ENCODE results near the gene TMPRSS13. TPM values are rescaled to one million over a fixed set of nuclear protein-coding genes. Genes with fewer than 3 reads are reported as not detected.

The TMPRSS13 gene
- total and polyA plus RNA-seq, 12 donors = 0.12 to 1.3 (median 0.56) TPM

DNA sequence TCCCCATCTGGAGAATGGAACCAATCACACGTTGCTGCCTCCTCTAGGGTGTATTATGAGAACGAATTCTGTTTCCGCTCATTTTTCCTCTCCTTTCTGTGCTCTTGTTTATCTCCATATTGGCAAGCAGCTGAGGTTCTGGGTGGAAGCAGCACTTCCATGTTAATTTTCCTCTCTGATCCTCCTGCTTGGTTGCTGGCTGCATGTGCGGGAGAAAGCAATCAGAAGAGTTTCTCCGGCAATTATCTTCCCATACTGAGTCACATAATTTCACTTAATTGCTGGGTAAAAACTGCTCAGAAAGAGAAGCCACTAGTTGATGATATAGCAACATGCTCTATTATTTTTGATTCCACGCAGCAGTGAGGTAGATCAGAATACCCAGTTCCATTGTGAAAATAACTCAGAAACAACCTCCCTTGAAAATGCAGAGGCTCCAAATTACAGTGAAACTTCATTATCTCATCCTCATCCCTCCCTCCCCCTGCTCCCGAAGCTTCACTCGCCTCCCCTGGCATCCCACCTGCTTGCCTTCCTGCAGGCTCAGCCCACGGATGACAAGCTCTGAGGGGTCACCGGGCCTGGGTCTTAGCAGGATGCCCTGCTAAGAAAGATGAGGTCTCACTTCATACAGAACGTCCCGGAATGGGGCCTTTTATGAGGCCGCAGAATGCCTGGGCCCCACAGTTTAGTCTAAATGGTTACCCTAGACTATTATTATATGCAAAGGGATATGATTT lies 73.1 kb downstream of the TMPRSS13 start:
- peaks cover 0 to 8% (median 0%) of the 10 kb centered on the region in 3 donors for H3K9me3 ChIP-seq (replicated peaks in 1 of 3)
- no peaks in the 10 kb centered on the region for H3K36me3 ChIP-seq (replicated peaks in 1 of 2)
- no peak for TF ChIP-seq POLR2A (IDR thresholded peaks at IDR 0.05)
- TF ChIP-seq, protein P1, sequence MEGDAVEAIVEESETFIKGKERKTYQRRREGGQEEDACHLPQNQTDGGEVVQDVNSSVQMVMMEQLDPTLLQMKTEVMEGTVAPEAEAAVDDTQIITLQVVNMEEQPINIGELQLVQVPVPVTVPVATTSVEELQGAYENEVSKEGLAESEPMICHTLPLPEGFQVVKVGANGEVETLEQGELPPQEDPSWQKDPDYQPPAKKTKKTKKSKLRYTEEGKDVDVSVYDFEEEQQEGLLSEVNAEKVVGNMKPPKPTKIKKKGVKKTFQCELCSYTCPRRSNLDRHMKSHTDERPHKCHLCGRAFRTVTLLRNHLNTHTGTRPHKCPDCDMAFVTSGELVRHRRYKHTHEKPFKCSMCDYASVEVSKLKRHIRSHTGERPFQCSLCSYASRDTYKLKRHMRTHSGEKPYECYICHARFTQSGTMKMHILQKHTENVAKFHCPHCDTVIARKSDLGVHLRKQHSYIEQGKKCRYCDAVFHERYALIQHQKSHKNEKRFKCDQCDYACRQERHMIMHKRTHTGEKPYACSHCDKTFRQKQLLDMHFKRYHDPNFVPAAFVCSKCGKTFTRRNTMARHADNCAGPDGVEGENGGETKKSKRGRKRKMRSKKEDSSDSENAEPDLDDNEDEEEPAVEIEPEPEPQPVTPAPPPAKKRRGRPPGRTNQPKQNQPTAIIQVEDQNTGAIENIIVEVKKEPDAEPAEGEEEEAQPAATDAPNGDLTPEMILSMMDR (IDR thresholded peaks at IDR 0.05) = no peak
- H3K4me3 ChIP-seq = no peak overlapping the region
- intact Hi-C loops (cut with DNase I) = no loop called here
- H3K27ac ChIP-seq = no peak overlapping the region
- DNase-seq = peak in 1 of 7 donors; percentile 46
- H3K27me3 ChIP-seq = no peaks in the 10 kb centered on the region
- 84 to 88% (median 85%) methylated on average over 13 of the region's 13 CpGs for WGBS, 4 donors
- H3K4me1 ChIP-seq (replicated peaks in 1 of 2) = peaks cover 0 to 28% of the 10 kb centered on the region in 2 donors

DNA sequence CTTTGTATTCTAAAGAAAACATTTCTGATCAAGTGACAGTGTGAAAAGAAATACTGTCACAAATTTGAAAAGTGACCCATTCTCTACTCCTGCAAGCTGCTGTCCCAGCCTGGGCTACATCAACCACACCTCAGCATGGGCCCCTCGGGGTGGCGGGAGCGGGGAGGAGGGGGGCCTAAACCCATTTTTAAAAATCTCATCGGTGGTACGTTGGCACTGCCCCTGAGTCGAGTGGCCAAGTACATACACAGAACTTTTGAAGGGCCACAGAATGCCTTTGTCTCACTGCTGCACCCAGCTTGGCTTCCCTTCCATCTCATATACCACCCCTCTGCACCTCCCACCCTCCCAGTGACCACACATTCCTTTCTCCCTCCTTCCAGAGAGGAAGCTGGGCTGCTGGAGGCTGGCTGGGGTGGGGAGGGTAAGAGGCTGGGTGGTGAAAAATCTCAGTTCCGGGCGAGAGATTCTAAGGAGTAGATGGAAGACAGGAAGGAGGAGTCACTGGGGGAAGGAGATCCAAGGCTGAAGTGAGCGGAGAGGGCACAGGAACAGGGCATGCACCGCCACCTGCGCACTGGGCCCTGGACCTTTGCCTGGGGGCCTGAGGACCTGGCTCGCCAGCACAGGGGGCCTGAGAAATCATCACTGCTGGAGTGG lies 73.9 kb downstream of the TMPRSS13 start:
- WGBS, 4 donors = 57 to 83% (median 76%) methylated on average over 12 of the region's 12 CpGs
- H3K9me3 ChIP-seq (replicated peaks in 1 of 3) = peaks cover 0 to 8% (median 0%) of the 10 kb centered on the region in 3 donors
- H3K4me3 ChIP-seq = no peak overlapping the region
- no peak for TF ChIP-seq POLR2A (IDR thresholded peaks at IDR 0.05)
- TF ChIP-seq, protein P1 (IDR thresholded peaks at IDR 0.05) = no peak
- H3K4me1 ChIP-seq (replicated peaks in 1 of 2) = peaks cover 0 to 21% of the 10 kb centered on the region in 2 donors
- no peaks in the 10 kb centered on the region for H3K36me3 ChIP-seq (replicated peaks in 1 of 2)
- no peak overlapping the region for H3K27ac ChIP-seq
- intact Hi-C loops (cut with DNase I) = no loop called here
- peak in 2 of 7 donors; percentile 13 to 43 for DNase-seq
- no peaks in the 10 kb centered on the region for H3K27me3 ChIP-seq

DNA sequence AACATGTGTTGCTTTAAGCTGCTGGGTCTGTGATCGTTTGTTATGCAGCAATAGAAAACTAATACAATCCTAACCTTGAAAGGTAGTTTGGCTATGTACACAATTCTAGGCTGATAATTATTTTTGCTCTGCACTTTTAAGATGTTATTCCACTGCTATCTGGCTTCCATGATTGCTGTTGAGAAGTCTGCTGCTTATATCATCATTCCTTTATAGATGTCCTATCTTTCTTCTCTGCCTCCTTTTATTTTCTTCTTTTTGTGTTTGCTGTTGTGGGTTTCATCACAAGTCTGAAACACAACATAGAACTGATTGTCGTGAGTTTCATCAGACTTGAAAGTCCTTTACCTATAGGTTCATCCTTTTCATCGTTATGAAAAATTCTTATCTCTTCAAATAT lies 76.9 kb downstream of the TMPRSS13 start:
- Histone ChIP-seq H3K9me3 (replicated peaks in 1 of 3) (peaks cover 0 to 8% (median 0%) of the 10 kb centered on the region in 3 donors), H3K4me1 (replicated peaks in 1 of 2) (peaks cover 0 to 12% of the 10 kb centered on the region in 2 donors), H3K27ac (no peak overlapping the region), H3K27me3 (no peaks in the 10 kb centered on the region), H3K36me3 (replicated peaks in 1 of 2) (no peaks in the 10 kb centered on the region), H3K4me3 (no peak overlapping the region)
- WGBS, 4 donors = 63 to 75% (median 66%) methylated on average over 3 of the region's 3 CpGs
- no peak for DNase-seq
- no peak for TF ChIP-seq POLR2A (IDR thresholded peaks at IDR 0.05)
- TF ChIP-seq, protein P1 (IDR thresholded peaks at IDR 0.05) = no peak
- intact Hi-C loops (cut with DNase I) = no loop called here

DNA sequence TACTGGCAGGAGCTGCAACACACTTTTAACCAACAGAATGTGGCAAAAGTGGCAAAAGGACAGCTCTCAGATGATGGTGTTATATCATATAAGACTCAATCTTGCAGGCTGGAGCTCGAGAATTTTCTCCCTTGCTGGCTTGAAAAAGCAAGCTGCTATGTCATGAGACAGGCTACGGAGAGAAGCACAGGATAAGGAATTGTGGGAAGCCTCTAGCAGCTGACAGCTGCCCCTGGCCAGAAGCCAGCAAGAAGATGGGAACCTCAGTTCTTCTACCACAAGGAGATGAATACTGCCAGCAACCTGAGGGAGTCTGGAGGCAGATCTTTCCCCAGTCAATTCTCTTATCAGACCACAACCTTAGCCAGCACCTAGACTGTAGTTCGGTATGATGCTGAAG lies 77.3 kb downstream of the TMPRSS13 start:
- Histone ChIP-seq H3K9me3 (replicated peaks in 1 of 3) (peaks cover 0 to 8% (median 0%) of the 10 kb centered on the region in 3 donors), H3K4me3 (no peak overlapping the region), H3K27me3 (no peaks in the 10 kb centered on the region), H3K27ac (peak overlapping the region in 1 of 5 donors; percentile 42), H3K4me1 (replicated peaks in 1 of 2) (peaks cover 0 to 12% of the 10 kb centered on the region in 2 donors), H3K36me3 (replicated peaks in 1 of 2) (no peaks in the 10 kb centered on the region)
- TF ChIP-seq, protein P1 (IDR thresholded peaks at IDR 0.05) = no peak
- TF ChIP-seq POLR2A (IDR thresholded peaks at IDR 0.05) = no peak
- intact Hi-C loops (cut with DNase I) = no loop called here
- DNase-seq = peak in 2 of 7 donors; percentile 27 to 56
- WGBS, 4 donors = 30 to 62% (median 50%) methylated on average over 2 to 3 of the region's 3 CpGs
